Gastroesophageal sphincter (tissue), 2 donors: ENCODE results near the gene GPR153.

Experiments used
- EP300 ChIP-seq: sonication (generic); formaldehyde crosslinking; IDR thresholded peaks from one replicate; pipeline ENCODE4 v1.6.1; 2017; ENCODE audit warnings: antibody characterized with exemption, mild to moderate bottlenecking
- POLR2A ChIP-seq, 2 donors: fragments of 450-650 bp; IDR thresholded peaks; one replicate each; pipeline ENCODE4 v1.6.1; 2017; ENCODE audit warnings: antibody characterized with exemption in 2 of 2, mild to moderate bottlenecking in 2 of 2, moderate library complexity in 1 of 2
- POLR2AphosphoS5 ChIP-seq: sonication (generic); formaldehyde crosslinking; IDR thresholded peaks from one replicate; pipeline ENCODE4 v1.6.1; 2017; ENCODE audit warnings: antibody characterized with exemption

DNA sequence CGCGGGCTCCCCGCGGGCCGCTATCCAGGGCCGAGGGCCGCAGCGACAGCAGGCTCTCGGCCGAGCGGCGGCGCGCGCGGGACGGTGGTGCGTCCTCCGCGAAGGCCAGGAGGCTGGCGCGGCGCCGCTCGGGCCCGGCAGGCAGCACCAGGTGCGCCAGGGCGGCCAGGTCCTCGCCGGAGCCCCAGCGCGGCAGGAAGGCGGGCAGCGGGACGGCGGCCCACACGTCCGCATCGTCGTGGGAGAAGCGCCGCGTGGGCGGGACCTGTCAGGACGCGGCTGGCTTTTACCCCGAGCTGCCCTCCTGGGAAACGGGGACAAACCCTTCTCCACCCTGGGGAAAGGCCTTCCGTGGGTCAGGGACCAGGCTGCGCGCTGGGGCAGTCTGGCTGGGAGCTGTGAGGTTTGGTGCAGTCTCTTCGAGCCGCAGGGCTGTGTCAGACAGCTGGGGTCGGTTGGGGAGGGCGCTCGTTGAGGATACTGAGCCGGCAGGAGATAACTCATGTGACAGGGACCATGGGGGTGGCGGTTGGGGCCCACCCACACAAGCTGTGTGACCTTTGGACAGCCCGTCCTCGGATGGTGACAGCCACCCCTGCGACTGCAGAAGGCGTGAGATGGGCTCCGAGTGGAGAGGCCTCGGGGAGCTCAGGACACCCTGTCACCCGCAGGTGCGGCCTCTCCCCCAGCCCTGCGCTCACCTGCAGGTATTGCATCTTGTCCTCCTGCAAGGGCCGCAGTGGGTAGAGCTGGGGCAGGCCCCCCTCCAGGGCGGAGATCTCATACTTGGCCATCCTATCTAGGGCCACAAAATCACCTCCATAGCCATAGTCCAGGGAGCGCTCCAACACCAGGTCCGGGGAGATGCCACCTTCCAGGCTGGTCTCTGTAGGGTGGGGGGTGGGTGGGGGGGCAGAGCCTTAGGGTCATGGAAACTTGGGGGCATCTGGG, 10.9 kb downstream of the GPR153 start:
- TF ChIP-seq POLR2A (IDR thresholded peaks at IDR 0.05) (no peak), EP300 (no peak), POLR2AphosphoS5 (no peak)
